Hematopoietic multipotent progenitor cell treated with erythropoietin and hydrocortisone succinate and interleukin-3 and kit ligand, for 17 days (in vitro differentiated cells): ENCODE data around the gene FAM13C.
"Not testable (repeated sequence)": the region's sequence is repeated elsewhere in the genome, so short reads cannot be mapped to it uniquely, and the experiment has no call there.

ENCODE experiments used
- DNase-seq: peaks from one replicate; pipeline ENCODE4 v3.0.0-alpha.2; 2015; ENCODE audit warnings: low spot score

FAM13C gene

GRCh38 chr10:59234816-59235429 is 127.4 kb downstream of the FAM13C start:
- no peak for DNase-seq

- DNase-seq, result no peak
Observed at GRCh38 chr10:59234194-59234593, 128.2 kb downstream of the FAM13C start.

GRCh38 chr10:59229441-59229840 is 132.9 kb downstream of the FAM13C start:
- DNase-seq, result no peak

- no peak for DNase-seq
Observed at GRCh38 chr10:59227136-59227673, 135.1 kb downstream of the FAM13C start.

GRCh38 chr10:59225211-59225610 is 137.1 kb downstream of the FAM13C start:
- DNase-seq, result no peak

- not testable (repeated sequence) for DNase-seq
Observed at GRCh38 chr10:59223597-59223996, 138.8 kb downstream of the FAM13C start.

GRCh38 chr10:59222788-59223187 is 139.6 kb downstream of the FAM13C start:
- DNase-seq, result no peak

- no peak for DNase-seq
Observed at GRCh38 chr10:59216178-59216869, 146.0 kb downstream of the FAM13C start.

- DNase-seq, result no peak
Observed at GRCh38 chr10:59214160-59214559, 148.2 kb downstream of the FAM13C start.

GRCh38 chr10:59212301-59212798 is 150.0 kb downstream of the FAM13C start:
- no peak for DNase-seq

- no peak for DNase-seq
Observed at GRCh38 chr10:59206204-59206720, 156.1 kb downstream of the FAM13C start.
